Mesothelial cell of epicardium (in vitro differentiated cells): ENCODE measurements around the gene FREM2. TPM values are rescaled to one million over a fixed set of nuclear protein-coding genes. Genes with fewer than 3 reads are reported as not detected.

Experiments used
- DNase-seq, 2 experiments: peaks; one replicate each; pipeline ENCODE4 v3.0.0; 2021; ENCODE audit warnings: low spot score in 2 of 2; ENCODE audit not compliant: unreplicated experiment in 2 of 2
- H3K27ac Mint-ChIP-seq: 2 replicates; pipeline ENCODE4 v1.8.0; 2021; ENCODE audit warnings: mixed read lengths
- H3K27me3 Mint-ChIP-seq: 2 replicates; pipeline ENCODE4 v1.8.0; 2021; ENCODE audit warnings: low read depth, mixed read lengths
- H3K36me3 Mint-ChIP-seq: 2 replicates; pipeline ENCODE4 v1.8.0; 2021; ENCODE audit warnings: mixed read lengths
- H3K4me1 Mint-ChIP-seq: 2 replicates; pipeline ENCODE4 v1.8.0; 2021; ENCODE audit warnings: mixed read lengths
- H3K4me3 Mint-ChIP-seq: 2 replicates; pipeline ENCODE4 v1.8.0; 2021; ENCODE audit warnings: mild to moderate bottlenecking, moderate library complexity, mixed read lengths
- H3K9me3 Mint-ChIP-seq: 2 replicates; pipeline ENCODE4 v1.8.0; 2021; ENCODE audit warnings: mixed read lengths
- total RNA-seq: library from RNA; stranded (reverse); gene quantifications from 3 replicates; pipeline ENCODE4 v1.2.1, GENCODE V29; 2021
- TF ChIP-seq, protein P1 (sequence below): fragments of 200-600 bp; sonication (generic); IDR thresholded peaks from one replicate; pipeline ENCODE4 v1.5.0; 2021; ENCODE audit warnings: antibody characterized with exemption; ENCODE audit not compliant: unreplicated experiment

FREM2 gene
- total RNA-seq, 1 donor from 2014 or later, result 83.5 TPM

- Mint-ChIP-seq H3K9me3 (no peaks in the 10 kb centered on the region), H3K27ac (peak overlapping the region; percentile 47), H3K4me3 (no peak overlapping the region), H3K36me3 (peaks cover 34% of the 10 kb centered on the region), H3K27me3 (no peaks in the 10 kb centered on the region), H3K4me1 (no peaks in the 10 kb centered on the region)
- TF ChIP-seq, protein P1, sequence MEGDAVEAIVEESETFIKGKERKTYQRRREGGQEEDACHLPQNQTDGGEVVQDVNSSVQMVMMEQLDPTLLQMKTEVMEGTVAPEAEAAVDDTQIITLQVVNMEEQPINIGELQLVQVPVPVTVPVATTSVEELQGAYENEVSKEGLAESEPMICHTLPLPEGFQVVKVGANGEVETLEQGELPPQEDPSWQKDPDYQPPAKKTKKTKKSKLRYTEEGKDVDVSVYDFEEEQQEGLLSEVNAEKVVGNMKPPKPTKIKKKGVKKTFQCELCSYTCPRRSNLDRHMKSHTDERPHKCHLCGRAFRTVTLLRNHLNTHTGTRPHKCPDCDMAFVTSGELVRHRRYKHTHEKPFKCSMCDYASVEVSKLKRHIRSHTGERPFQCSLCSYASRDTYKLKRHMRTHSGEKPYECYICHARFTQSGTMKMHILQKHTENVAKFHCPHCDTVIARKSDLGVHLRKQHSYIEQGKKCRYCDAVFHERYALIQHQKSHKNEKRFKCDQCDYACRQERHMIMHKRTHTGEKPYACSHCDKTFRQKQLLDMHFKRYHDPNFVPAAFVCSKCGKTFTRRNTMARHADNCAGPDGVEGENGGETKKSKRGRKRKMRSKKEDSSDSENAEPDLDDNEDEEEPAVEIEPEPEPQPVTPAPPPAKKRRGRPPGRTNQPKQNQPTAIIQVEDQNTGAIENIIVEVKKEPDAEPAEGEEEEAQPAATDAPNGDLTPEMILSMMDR, result no peak
- no peak for DNase-seq
These were observed 164.2 kb downstream of the FREM2 start for GRCh38 chr13:38850868-38851626.

GRCh38 chr13:38854226-38854625, 167.3 kb downstream of the FREM2 start:
- TF ChIP-seq, protein P1, result no peak

DNA sequence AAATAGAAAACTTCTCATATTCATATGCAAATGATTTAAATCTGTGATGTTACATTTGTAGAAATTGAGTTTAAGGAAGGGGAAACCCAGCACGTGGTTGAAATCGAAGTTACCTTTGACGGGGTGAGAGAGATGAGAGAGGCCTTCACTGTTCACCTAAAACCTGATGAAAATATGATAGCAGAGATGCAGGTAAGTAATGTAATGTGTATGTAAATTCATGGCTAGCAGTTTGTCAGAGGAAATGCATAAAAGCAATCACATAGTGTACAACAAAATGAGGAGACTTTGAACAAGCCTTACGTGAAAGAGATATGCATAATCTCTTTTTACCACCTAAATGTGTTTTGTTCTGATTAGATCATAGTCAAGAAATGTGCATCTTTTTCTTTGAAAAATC, 169.2 kb downstream of the FREM2 start:
- H3K27ac Mint-ChIP-seq, result no peak overlapping the region
- H3K4me1 Mint-ChIP-seq, result no peaks in the 10 kb centered on the region
- DNase-seq, result no peak
- no peaks in the 10 kb centered on the region for H3K27me3 Mint-ChIP-seq
- H3K4me3 Mint-ChIP-seq, result no peak overlapping the region
- TF ChIP-seq, protein P1, result no peak
- H3K36me3 Mint-ChIP-seq, result peaks cover 24% of the 10 kb centered on the region
- no peaks in the 10 kb centered on the region for H3K9me3 Mint-ChIP-seq

More at GRCh38 chr13:38854226-38854625, 167.3 kb downstream of the FREM2 start:
- Mint-ChIP-seq H3K36me3 (peaks cover 38% of the 10 kb centered on the region), H3K27ac (no peak overlapping the region), H3K4me3 (no peak overlapping the region), H3K9me3 (no peaks in the 10 kb centered on the region), H3K4me1 (no peaks in the 10 kb centered on the region), H3K27me3 (no peaks in the 10 kb centered on the region)
- no peak for DNase-seq

DNA sequence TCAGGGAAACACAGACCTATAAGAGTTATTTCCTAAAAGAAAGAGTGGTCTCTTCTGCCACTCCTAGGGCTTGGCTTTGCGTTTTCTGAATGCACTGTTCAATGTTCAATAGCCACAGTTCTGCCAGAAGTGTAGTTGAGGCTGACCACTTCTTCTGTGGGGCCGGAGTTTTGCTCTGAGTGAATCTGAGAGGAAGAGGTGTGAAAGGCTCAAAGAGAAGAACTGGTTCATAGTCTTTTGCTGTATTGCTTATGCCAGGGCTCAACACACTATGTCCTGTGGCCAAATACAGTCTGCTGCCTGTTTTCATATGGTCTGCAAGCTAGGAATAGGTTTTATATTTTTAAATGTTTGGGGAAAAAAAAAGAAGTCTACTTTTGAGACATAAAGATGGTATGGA, 175.6 kb downstream of the FREM2 start:
- no peak overlapping the region for H3K4me3 Mint-ChIP-seq
- H3K27me3 Mint-ChIP-seq, result no peaks in the 10 kb centered on the region
- no peak for DNase-seq
- no peaks in the 10 kb centered on the region for H3K9me3 Mint-ChIP-seq
- peaks cover 23% of the 10 kb centered on the region for H3K36me3 Mint-ChIP-seq
- H3K27ac Mint-ChIP-seq, result no peak overlapping the region
- peaks cover 2% of the 10 kb centered on the region for H3K4me1 Mint-ChIP-seq
- TF ChIP-seq, protein P1, result no peak

GRCh38 chr13:38863536-38863935, 176.7 kb downstream of the FREM2 start:
- H3K27me3 Mint-ChIP-seq, result no peaks in the 10 kb centered on the region
- H3K9me3 Mint-ChIP-seq, result no peaks in the 10 kb centered on the region
- TF ChIP-seq, protein P1, result no peak
- DNase-seq, result no peak
- H3K27ac Mint-ChIP-seq, result no peak overlapping the region
- H3K4me3 Mint-ChIP-seq, result no peak overlapping the region
- peaks cover 20% of the 10 kb centered on the region for H3K36me3 Mint-ChIP-seq
- H3K4me1 Mint-ChIP-seq, result peaks cover 7% of the 10 kb centered on the region
